HG02981 (cell line): ENCODE data around the gene PCCB.
"Not testable (repeated sequence)": the region's sequence is repeated elsewhere in the genome, so short reads cannot be mapped to it uniquely, and the experiment has no call there.

Source experiments
- ATAC-seq: cut with Tn5 transposase; IDR thresholded peaks from one replicate; pipeline ENCODE4 v1.9.1; 2021; ENCODE audit warnings: mild to moderate bottlenecking, moderate library complexity; ENCODE audit not compliant: unreplicated experiment

Gene PCCB

DNA sequence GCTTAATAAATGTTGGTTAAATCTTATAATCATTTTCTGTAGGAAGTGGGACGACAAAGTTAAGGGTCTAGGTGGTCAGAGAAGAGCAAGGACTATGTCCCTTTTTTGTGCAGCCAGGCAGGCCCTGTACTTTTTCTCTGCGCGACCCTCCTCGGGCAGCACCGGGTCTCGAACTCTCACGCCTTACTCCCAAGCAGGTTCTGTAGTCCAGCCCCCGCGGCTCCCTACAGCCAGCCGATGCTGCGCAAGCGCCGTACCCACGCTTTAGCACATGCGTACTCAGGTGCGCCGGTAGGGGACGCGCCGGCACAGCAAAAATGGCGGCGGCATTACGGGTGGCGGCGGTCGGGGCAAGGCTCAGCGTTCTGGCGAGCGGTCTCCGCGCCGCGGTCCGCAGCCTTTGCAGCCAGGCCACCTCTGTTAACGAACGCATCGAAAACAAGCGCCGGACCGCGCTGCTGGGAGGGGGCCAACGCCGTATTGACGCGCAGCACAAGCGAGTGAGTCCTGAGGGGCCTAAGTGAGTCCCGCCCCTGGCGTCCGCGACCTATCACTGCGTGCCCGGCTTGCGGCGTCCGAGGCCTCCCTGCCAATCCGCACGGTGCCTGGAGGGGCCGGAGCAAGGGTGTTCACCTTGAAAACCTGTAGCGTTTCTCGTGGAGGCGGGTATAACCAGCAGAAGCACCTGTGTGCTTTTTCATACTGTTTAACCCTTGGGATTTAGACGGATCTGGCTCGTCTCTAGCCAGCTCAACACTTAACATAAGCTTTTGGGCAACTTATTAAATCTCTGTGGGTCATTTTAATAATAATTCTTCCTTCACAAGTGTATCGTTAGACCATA lies at the start of gene PCCB:
PCCB (plus strand) TSS at position 282 of the 844 bp plus-strand sequence; CDS start at position 318, 36 bp downstream.
- ATAC-seq: peak; percentile 96

DNA sequence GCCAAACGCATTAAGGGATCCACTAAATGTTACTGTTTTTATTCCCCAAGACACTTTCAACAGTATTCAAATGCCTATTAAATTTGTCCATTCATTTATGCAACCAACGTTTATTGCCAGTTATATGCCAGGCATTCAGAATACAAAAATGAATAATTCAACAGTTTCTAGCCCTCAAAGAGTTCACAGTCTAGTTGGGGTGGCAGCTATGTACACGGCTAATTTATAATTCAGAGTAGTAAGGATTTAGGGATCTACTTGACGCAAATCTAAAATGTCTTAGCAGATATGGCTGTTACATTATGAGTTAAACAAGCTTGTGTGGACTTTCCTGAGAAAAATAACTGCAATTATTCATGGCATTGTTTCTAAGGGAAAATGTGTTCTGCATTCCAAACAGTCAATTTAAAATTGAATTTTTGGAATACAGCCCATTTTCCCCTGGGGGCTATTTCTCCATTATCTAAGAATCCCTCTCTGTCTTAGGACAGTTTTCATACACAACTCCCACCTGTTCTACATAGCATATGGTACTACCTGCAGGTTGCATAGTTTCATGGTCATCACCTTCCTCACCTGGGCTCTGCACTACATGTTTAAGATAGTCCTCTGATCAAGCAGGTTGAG lies 42.5 kb upstream of the PCCB start:
- no peak for ATAC-seq

DNA sequence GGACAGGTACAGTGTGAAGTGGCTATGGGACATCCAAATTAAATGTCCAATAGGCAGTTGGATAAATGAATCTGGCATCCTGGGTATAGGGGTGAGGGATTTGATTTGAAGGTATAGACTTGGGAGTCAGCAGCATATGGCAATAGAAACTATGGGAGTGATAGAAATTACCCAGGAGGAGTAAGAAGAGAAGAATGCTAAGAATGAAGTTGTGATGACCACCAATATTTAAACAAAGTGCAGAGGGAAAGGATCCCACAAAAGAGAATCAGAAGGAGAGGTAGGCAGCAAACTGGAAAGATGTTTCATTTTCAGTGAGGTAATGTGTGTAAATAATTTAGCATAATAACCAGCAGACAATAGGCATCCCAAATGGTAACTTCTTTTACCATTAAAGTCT lies 40.2 kb upstream of the PCCB start:
- no peak for ATAC-seq

DNA sequence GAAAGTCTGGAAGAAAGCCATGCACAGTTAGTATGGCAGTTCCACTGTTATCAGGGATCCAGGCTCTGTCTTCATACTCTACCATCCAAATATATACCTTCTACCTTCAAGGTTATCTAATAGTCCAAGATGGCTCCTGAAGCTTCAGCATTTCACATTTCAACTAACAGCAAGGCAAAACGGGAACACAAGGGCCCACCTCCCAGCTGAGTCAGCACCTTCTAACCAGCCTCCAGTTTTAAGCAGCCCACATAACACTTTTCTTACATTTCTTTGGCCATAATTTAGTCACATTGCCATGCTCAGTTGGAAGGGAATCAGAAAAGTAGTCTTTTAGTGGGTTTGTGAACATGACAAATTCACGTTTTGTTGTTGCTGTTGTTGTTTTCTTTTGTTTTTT lies 38.6 kb upstream of the PCCB start:
- no peak for ATAC-seq

DNA sequence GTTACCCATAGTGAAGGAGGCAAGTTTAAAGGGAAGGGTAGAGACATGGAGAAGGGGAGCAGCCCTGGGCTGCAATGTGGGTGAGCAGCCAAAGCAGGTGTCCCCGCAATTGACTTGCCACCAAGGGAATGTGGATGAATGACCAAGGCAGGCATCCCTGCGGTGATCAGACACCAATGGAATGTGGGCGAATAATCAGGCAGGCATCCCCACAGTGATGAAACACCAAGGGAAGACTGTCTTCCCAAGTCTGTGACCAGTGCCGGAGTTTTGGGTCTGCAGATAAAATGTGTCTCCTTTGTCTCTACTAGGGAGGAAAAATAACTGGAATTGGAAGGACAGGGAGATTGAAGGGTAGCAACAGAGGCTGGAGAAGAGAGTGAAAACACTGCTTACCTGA lies 27.4 kb upstream of the PCCB start:
- ATAC-seq: not testable (repeated sequence)

DNA sequence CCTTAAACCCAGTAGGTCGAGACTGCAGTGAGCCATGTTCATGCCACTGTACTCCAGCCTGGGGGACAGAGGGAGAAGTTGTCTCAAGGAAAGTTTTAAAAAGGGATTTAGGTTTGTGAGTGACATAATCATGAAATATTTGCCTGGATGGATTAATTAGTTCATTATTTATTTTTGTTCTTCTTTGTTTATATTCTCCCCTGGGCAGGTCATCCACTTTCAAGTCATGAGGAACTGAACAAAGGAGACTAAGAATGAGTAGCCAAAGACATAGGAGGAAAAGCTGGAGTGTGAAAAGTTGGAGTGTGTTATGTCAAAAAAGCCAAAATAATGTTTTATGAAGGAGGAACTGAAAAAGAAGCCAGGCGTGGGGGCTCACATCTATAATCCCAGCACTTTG lies 17.7 kb upstream of the PCCB start:
- no peak for ATAC-seq

DNA sequence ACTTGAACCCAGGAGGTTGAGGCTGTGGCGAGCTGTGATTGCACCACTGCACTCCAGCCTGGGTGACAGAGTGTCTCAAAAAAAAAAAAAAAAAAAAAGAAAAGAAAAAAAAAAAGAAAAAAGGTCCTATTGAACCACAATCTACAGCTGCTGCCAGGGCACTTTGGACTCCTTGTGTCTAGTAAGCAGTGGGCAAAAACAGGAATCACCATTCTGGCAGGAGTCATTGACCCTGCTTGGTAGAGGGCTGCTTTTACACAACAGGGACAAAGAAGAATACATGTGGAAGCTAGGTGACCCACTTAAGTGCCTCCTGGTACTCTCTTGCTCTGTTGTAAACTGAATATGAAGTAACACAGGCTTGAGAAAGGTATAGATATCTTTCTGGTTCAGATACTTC lies 14.6 kb upstream of the PCCB start:
- ATAC-seq: no peak

DNA sequence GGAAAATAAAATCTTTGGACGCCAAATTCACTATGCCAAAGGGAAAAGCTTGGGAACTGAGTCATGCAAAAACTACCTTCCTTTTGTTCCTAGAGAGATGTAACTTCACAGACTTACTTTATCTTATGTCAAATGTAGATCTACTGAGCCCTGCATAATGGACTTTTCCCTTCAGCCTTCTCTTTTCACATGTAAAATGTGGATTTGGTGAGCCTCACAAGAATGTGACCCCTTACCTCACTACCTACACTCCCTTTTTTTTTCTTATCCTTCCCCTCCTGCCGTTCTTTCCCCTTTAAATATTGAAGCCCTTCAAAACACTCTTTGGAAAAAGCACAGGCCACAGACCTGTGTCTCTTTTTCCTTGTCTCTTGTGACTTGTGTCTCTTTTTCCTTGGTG lies 14.0 kb upstream of the PCCB start:
- ATAC-seq: no peak

DNA sequence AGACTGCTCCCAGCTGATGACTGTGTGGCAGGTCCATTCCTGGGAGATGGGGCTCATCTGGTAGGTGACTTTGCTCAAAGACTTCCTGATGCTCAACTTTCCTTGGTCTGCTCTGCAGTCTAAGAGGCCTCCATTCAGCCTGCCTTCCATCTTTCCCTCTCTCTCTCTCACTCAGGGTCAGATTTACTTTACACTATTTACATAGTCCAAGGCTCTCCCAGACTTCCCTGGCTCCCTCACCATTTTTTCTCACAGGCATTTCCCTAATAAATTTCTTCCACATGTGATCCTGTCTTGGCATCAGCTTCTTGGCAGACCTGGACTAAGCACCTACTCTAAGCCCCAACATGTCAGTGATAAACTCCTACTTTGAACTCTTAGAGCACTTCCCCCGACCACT lies 13.0 kb upstream of the PCCB start:
- ATAC-seq: no peak

DNA sequence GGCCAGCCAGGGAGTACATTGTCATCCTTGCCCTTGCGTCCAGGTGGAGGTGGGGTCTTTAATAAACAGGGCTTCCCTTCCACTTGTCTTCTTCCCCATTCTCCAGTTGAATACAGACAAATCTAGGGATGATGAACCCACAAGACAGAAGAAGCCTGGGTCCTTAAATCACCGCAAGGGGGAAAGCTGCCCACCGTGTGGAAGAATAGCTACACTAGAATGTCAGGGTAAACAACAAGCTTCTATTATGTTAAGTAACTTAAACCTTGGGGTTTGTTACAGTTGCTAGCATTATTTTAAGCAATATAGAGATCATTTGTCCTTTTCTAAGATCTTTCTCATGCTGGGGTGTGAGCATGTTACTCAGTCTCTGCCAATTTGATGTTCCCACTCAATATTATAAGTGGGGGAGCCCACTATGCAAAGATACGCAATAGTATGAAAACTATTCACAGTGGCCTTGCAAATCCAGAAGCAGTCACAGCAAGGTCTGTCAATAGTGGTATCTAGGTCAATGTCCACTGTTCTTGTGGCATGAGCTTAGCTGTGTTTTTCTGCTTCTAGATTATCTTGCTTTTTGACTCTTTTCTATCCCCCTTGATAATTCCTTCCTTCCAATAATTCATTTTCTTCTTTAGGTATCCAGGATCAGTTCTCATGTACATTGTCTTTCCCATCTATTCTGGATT lies 12.0 kb upstream of the PCCB start:
- no peak for ATAC-seq

DNA sequence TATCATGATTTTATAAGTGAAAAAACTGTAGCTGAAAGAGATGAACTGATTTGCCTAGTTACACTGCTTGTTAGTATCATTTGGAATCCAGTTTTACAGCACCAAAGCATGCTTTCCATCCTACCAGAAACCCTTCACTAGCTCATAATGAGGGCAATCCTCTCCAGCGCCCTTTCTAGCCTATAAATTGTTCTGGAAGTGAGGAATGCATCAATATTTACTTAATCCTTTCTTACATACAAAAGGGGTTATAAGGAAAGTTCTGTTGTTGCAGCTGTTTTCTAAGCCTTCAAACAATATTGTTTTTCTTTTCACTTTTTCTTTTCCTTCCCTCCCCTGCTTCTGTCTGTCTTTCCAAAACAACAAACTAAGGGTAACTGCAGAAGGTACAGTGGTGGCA lies 11.0 kb upstream of the PCCB start:
- ATAC-seq: no peak

DNA sequence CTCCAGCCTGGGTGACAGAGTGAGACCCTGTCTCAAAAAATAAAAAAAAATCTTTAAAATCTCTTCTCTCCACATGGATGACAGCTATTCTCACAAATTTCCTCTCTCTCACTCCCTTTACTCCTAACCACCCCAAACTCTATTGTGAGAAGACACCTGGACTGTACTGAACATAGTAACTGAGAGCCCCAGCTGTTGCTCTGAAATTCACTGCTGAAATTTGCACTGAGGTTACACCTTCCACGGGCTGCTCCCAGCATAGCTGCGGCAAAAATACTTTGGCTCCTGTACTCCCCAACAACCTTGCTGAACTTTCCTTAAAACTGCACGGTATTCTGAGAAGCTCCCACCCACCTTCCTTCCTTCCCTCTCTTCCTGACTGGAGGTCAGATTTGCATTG lies 4.4 kb upstream of the PCCB start:
- no peak for ATAC-seq

DNA sequence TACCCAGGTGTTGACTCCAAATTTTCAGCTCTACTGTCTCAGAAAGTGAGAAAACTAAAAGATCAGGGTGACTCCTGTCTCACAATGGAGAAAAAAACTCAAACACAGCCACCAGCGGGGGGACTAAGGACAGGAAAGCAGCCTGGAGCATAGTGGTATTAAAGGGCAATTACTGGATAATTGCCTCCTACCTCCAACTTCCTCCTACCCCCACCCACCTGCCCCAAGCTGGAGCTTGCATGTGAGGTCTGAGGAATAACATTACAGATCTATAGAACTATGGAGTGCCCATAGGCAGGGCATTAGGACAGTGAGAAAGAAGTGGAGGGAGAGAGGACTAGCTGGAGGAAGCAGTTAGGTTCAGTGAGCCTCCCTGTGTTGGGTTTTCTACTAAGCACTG lies 2.7 kb upstream of the PCCB start:
- ATAC-seq: no peak

DNA sequence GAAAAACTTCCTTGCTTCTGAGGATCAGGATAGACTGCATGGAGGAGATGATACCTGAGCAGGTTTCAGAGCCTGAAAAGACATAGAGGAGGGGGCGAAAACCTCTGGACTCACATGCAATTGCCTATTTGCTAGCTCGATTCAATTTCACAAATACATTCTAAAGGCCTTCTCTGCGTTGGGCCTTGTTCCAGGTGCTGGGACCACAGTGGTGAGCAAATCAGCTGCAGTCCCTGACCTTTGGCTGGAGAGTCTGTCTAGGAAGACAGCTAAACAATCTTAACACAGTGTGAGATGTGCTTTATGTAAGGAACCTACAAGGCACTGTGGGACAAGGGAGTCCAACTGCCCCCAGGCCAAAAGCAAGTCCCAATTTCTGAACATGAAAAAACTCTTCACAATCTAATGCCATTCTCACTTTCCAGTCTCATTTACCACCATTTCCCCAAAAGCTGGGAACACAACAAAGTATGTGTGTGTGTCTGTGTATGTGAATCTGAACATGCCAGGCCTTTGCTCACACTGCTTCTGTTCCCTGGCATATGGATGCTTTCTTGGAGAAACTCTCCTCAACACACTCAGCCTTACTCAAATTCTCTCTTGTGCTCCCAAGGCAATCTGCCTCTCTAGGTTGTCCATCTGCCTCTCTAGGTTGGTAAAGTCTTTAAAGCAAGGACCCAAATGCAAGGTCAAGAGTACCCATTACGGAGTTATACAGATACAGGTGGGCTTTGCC lies 2.1 kb upstream of the PCCB start:
- ATAC-seq: no peak

DNA sequence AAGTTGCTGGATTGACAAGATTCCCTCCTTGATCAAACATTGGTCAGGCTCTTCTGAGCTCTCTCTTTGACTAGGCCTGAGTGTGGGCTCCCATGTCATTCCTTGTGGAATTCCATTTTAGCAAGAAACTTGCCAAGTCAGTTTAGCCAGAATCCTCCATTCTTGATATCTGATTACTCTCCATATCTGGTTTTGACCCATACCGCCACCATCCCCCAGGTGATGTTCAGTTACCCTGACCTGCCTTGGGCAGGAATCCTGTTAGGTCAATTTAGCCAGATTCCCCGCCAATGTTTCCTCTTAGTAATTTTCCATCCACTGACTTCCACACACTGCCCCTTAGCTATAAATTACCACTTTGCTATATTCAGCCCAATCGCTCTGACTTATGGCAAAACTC lies 1.0 kb upstream of the PCCB start:
- no peak for ATAC-seq

DNA sequence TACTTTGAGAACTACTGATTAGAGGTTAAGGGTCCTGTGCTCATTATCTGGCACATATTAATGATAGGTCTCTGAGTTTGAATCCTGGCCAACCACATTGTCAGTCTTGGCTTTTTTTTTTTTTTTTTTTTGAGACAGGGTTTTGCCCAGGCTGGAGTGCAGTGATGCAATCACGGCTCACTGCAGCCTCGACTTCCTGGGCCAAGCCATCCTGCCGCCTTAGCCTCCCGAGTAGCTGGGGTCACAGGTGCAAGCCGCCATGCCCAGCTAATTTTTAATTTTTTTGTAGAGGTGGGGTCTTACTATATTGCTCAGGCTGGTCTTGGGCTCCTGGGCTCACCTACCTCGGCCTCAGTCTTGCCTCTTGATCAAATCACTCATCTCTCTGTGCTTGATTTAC lies 547 bp upstream of the PCCB start:
- ATAC-seq: no peak

DNA sequence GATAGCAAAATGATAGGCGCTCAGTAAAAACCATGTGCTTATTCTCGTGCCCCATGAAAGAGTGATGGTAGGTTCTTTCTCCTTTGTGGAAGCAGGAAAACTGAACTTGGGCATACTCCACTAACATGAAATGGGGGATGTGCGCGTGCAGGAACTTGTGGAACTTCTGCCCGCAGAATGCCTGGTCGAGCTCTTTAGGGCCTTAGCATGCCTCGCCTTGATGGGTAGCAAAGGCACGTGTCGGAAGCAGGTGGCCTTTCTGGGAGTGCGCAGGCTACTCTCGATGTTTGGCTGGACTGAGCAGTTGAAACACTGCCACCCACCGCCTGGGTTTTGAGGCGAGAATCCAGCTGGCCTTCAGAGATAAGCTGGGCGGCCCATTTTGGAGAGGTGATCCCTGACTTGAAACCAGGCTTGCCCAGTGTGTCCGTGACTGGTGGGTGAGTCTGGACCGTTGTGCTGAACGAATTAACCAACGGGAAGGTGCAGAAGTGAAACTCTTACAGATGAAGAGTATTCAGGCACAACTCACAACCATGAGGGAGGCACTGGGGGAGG lies 842 bp downstream of the PCCB start:
- peak; percentile 17 for ATAC-seq

DNA sequence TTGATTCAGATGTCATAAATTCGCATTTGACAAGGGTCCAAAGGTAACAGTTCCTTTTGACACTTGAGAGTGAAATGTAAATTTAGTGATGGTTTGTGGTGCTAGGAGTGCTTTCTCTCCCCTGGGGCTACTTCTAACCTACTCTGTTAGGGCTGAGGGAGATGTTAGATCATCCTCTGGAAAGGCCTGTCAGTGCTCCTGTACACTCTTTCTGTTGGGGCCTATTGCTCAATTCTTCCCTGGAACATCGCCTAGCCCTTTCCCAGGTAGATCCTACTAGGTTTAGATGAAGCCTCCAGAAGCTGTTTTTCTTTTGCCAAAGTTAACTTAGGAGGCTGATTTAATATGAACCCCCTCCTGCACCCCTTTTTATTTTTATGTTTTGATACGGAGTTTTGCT lies 1.4 kb downstream of the PCCB start:
- ATAC-seq: peak; percentile 13

DNA sequence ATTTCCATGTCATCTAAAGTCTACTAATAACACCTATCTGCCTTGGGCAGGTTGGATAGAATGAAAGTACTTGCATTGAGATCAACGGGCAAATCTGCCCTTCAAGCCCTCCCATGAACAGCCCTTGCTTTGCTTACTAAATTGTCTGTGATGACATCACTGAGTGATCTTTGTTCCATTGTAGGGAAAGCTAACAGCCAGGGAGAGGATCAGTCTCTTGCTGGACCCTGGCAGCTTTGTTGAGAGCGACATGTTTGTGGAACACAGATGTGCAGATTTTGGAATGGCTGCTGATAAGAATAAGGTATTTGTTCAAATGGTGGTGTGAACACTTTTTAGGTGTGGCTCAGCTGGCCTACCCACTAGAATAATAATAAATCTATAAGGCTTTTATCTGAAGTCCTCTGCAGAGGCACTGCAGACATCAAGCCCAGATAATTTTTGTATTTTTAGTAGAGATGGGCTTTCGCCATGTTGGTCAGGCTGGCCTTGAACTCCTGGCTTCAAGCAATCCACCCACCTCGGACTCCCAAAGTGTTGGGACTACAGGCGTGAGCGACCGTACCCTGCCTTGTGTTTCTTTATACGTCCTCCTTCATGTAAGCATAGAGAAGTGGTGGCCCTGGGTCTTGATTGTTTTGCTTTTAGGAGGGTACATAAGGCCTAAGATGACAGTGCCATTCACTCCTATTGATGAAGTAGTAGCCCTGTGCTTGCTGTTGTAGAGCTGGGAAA lies 5.7 kb downstream of the PCCB start:
- no peak for ATAC-seq

DNA sequence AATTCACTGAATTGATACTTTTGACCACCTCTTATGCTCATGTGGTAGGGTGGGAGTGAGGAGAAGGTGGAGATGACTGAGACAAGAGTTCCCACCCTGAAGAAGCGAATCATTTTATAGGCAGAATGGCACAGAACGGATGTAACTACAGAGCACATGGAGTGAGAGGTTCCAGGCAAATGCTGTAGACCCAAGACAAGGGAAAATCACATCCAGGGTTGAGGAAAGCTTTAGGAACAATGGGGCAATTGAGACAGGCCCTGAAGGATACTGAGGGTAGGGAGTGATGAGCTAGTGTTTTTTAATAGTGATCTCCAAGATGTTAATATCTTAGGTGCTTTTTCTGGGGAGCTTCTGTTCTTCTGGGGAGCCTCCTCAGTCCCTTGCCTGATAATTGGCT lies 8.1 kb downstream of the PCCB start:
- ATAC-seq: no peak
